Measurements from ENCODE around the gene SLC22A5. TPM values are rescaled to one million over a fixed set of nuclear protein-coding genes. Genes with fewer than 3 reads are reported as not detected.
A peak's percentile ranks its signal among the peaks of the same experiment; 100 is the strongest.

SLC22A5 gene
- total and polyA plus RNA-seq, 7 experiments from 2014 or later, result 1.8 to 10.8 (median 6.9) TPM

GRCh38 chr5:132327252-132327955 is 42.1 kb upstream of the SLC22A5 start:
- Histone ChIP-seq H3K4me1 (ENCODE audit: control insufficient read depth in 2 of 2, insufficient read depth in 2 of 2, low read length in 2 of 2) (no peaks in the 10 kb centered on the region), H3K27me3 (ENCODE audit: control insufficient read depth in 2 of 2, insufficient read depth in 2 of 2, low read length in 2 of 2) (no peaks in the 10 kb centered on the region), H3K4me3 (ENCODE audit: low read length) (no peak overlapping the region), H3K27ac (ENCODE audit: low read depth, low read length) (no peak overlapping the region), H3K36me3 (ENCODE audit: control insufficient read depth in 2 of 3, insufficient read depth in 3 of 3, low read length in 3 of 3) (no peaks in the 10 kb centered on the region), H3K9me3 (ENCODE audit: control insufficient read depth in 2 of 3, low read length in 3 of 3) (no peaks in the 10 kb centered on the region)
- H3K27me3 Mint-ChIP-seq, result no peaks in the 10 kb centered on the region
- peaks cover 0 to 32% (median 12%) of the 10 kb centered on the region in 5 donors for H3K36me3 Mint-ChIP-seq
- H3K27ac Mint-ChIP-seq, result no peak overlapping the region
- CTCF ChIA-PET, result no interaction called here
- POLR2A ChIA-PET, result no interaction called here
- H3K4me1 Mint-ChIP-seq, result no peaks in the 10 kb centered on the region
- DNase-seq (no peak), ATAC-seq (no peak)
- no peak overlapping the region for H3K4me3 Mint-ChIP-seq
- H3K9me3 Mint-ChIP-seq, result no peaks in the 10 kb centered on the region
- intact Hi-C loops (cut with micrococcal nuclease), result no loop called here

DNA sequence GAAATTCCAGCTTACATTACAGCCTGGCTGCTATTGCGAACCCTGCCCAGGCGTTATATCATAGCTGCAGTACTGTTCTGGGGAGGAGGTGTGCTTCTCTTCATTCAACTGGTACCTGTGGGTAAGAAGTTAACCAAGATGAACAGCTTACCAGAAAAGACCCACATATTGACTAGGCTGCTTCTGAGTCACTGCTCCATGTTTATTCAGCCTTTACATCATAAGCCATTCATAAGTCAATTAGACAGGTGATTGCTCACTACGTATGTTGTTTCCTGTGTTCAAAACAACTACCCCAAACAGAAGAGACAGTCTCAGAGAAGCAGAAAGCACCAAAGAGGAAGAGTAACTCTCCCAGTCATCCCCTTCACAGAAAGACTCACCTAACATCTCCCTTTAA is 34.7 kb upstream of the SLC22A5 start:
- H3K4me1 ChIP-seq (ENCODE audit: control insufficient read depth in 2 of 2, insufficient read depth in 2 of 2, low read length in 2 of 2), result no peaks in the 10 kb centered on the region
- H3K27me3 ChIP-seq (ENCODE audit: control insufficient read depth in 2 of 2, insufficient read depth in 2 of 2, low read length in 2 of 2), result no peaks in the 10 kb centered on the region
- no peaks in the 10 kb centered on the region for H3K27me3 Mint-ChIP-seq
- H3K4me3 ChIP-seq (ENCODE audit: low read length), result no peak overlapping the region
- no peak overlapping the region for H3K27ac ChIP-seq (ENCODE audit: low read depth, low read length)
- H3K36me3 Mint-ChIP-seq, result peaks cover 0 to 29% (median 4%) of the 10 kb centered on the region in 5 donors
- peaks cover 0 to 6% (median 0%) of the 10 kb centered on the region in 7 donors for H3K4me1 Mint-ChIP-seq
- no peaks in the 10 kb centered on the region for H3K9me3 ChIP-seq (ENCODE audit: control insufficient read depth in 2 of 3, low read length in 3 of 3)
- DNase-seq, result peak in 1 of 9 donors; percentile 4
- H3K36me3 ChIP-seq (ENCODE audit: control insufficient read depth in 2 of 3, insufficient read depth in 3 of 3, low read length in 3 of 3), result no peaks in the 10 kb centered on the region
- intact Hi-C loops (cut with micrococcal nuclease), result no loop called here
- no peak overlapping the region for H3K4me3 Mint-ChIP-seq
- ChIA-PET POLR2A (no interaction called here), CTCF (interaction anchor here (0.6 kb wide), 1 partner anchor 10 kb away, joined by 4 read pairs; no protein-coding TSS in a partner anchor)
- H3K9me3 Mint-ChIP-seq, result peaks cover 0 to 1% (median 0%) of the 10 kb centered on the region in 11 donors
- H3K27ac Mint-ChIP-seq, result peak overlapping the region in 1 of 9 donors; percentile 16
- peak; percentile 20 for ATAC-seq

DNA sequence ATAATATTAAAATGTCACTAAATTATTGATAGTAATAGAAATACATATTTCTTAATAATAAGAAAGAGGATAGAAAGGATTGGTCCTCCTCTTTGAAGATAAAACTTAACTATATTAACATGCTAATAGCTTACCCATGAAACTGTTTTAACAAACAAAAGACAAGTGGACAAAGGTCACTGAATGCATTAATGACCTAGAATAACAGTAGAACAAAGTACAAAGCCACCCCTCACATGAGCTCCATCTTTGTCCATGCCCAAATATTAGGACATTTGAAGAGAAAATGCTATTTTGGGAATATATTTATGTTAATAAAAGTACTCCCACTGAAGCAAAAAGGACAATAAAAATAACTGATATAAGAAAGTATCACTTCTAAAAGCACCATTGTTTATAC is 34.1 kb upstream of the SLC22A5 start:
- Mint-ChIP-seq H3K4me1 (peaks cover 0 to 6% (median 0%) of the 10 kb centered on the region in 7 donors), H3K27ac (no peak overlapping the region), H3K36me3 (peaks cover 0 to 31% (median 5%) of the 10 kb centered on the region in 5 donors), H3K27me3 (no peaks in the 10 kb centered on the region), H3K9me3 (peaks cover 0 to 1% (median 0%) of the 10 kb centered on the region in 11 donors), H3K4me3 (no peak overlapping the region)
- no peak overlapping the region for H3K27ac ChIP-seq (ENCODE audit: low read depth, low read length)
- H3K4me1 ChIP-seq (ENCODE audit: control insufficient read depth in 2 of 2, insufficient read depth in 2 of 2, low read length in 2 of 2), result no peaks in the 10 kb centered on the region
- ChIA-PET POLR2A (no interaction called here), CTCF (interaction anchor here (0.6 kb wide), 1 partner anchor 9 kb away, joined by 4 read pairs; no protein-coding TSS in a partner anchor)
- no peaks in the 10 kb centered on the region for H3K27me3 ChIP-seq (ENCODE audit: control insufficient read depth in 2 of 2, insufficient read depth in 2 of 2, low read length in 2 of 2)
- no peaks in the 10 kb centered on the region for H3K36me3 ChIP-seq (ENCODE audit: control insufficient read depth in 2 of 3, insufficient read depth in 3 of 3, low read length in 3 of 3)
- no peak overlapping the region for H3K4me3 ChIP-seq (ENCODE audit: low read length)
- ATAC-seq, result no peak
- H3K9me3 ChIP-seq (ENCODE audit: control insufficient read depth in 2 of 3, low read length in 3 of 3), result no peaks in the 10 kb centered on the region
- no peak for DNase-seq
- intact Hi-C loops (cut with micrococcal nuclease), result no loop called here

DNA sequence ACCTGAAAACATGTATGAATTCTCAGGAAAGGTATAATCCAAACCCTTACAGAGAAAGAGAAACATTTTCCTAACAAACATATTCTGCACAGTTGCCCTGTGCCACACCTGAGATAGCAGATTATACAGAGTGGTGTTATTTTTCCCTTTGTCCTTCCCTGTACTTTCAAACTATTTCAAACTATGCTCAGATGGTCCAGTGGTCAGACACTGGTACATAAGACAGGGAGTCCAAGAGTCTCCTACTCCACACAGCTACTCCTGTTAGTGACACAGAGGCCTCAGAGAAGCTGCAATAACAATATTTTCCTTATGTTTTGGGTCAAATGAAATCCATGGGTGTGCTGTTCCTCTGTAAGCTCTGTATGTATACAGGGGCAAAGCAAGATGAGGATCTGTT is 30.0 kb upstream of the SLC22A5 start:
- ChIA-PET POLR2A (no interaction called here), CTCF (interaction anchor here (1.5 kb wide), 1 partner anchor 19 kb away, joined by 3 read pairs; no protein-coding TSS in a partner anchor)
- no peaks in the 10 kb centered on the region for H3K9me3 ChIP-seq (ENCODE audit: control insufficient read depth in 2 of 3, low read length in 3 of 3)
- no peaks in the 10 kb centered on the region for H3K36me3 ChIP-seq (ENCODE audit: control insufficient read depth in 2 of 3, insufficient read depth in 3 of 3, low read length in 3 of 3)
- DNase-seq (no peak), ATAC-seq (no peak)
- H3K36me3 Mint-ChIP-seq, result peaks cover 0 to 27% (median 7%) of the 10 kb centered on the region in 5 donors
- intact Hi-C loops (cut with micrococcal nuclease), result no loop called here
- no peak overlapping the region for H3K4me3 ChIP-seq (ENCODE audit: low read length)
- peaks cover 0 to 1% (median 0%) of the 10 kb centered on the region in 5 donors for H3K27me3 Mint-ChIP-seq
- H3K4me1 ChIP-seq (ENCODE audit: control insufficient read depth in 2 of 2, insufficient read depth in 2 of 2, low read length in 2 of 2), result no peaks in the 10 kb centered on the region
- no peak overlapping the region for H3K4me3 Mint-ChIP-seq
- H3K4me1 Mint-ChIP-seq, result peaks cover 0 to 6% (median 0%) of the 10 kb centered on the region in 7 donors
- no peak overlapping the region for H3K27ac ChIP-seq (ENCODE audit: low read depth, low read length)
- H3K27ac Mint-ChIP-seq, result no peak overlapping the region
- peaks cover 0 to 1% (median 0%) of the 10 kb centered on the region in 11 donors for H3K9me3 Mint-ChIP-seq
- H3K27me3 ChIP-seq (ENCODE audit: control insufficient read depth in 2 of 2, insufficient read depth in 2 of 2, low read length in 2 of 2), result no peaks in the 10 kb centered on the region

- H3K36me3 Mint-ChIP-seq, result peaks cover 0 to 33% (median 13%) of the 10 kb centered on the region in 5 donors
- H3K9me3 Mint-ChIP-seq, result peaks cover 0 to 8% (median 1%) of the 10 kb centered on the region in 11 donors
- no peak for ATAC-seq
- H3K27me3 ChIP-seq (ENCODE audit: control insufficient read depth in 2 of 2, insufficient read depth in 2 of 2, low read length in 2 of 2), result no peaks in the 10 kb centered on the region
- H3K4me3 ChIP-seq (ENCODE audit: low read length), result no peak overlapping the region
- no peak overlapping the region for H3K4me3 Mint-ChIP-seq
- POLR2A ChIA-PET, result no interaction called here
- intact Hi-C loops (cut with micrococcal nuclease), result no loop called here
- H3K4me1 ChIP-seq (ENCODE audit: control insufficient read depth in 2 of 2, insufficient read depth in 2 of 2, low read length in 2 of 2), result no peaks in the 10 kb centered on the region
- peaks cover 0 to 6% (median 0%) of the 10 kb centered on the region in 7 donors for H3K4me1 Mint-ChIP-seq
- H3K27me3 Mint-ChIP-seq, result peaks cover 0 to 6% (median 0%) of the 10 kb centered on the region in 5 donors
- no peaks in the 10 kb centered on the region for H3K9me3 ChIP-seq (ENCODE audit: control insufficient read depth in 2 of 3, low read length in 3 of 3)
- CTCF ChIA-PET, result no interaction called here
- no peaks in the 10 kb centered on the region for H3K36me3 ChIP-seq (ENCODE audit: control insufficient read depth in 2 of 3, insufficient read depth in 3 of 3, low read length in 3 of 3)
- no peak for DNase-seq
- no peak overlapping the region for H3K27ac ChIP-seq (ENCODE audit: low read depth, low read length)
- H3K27ac Mint-ChIP-seq, result no peak overlapping the region
Measured at GRCh38 chr5:132342291-132343180, 27.0 kb upstream of the SLC22A5 start.

DNA sequence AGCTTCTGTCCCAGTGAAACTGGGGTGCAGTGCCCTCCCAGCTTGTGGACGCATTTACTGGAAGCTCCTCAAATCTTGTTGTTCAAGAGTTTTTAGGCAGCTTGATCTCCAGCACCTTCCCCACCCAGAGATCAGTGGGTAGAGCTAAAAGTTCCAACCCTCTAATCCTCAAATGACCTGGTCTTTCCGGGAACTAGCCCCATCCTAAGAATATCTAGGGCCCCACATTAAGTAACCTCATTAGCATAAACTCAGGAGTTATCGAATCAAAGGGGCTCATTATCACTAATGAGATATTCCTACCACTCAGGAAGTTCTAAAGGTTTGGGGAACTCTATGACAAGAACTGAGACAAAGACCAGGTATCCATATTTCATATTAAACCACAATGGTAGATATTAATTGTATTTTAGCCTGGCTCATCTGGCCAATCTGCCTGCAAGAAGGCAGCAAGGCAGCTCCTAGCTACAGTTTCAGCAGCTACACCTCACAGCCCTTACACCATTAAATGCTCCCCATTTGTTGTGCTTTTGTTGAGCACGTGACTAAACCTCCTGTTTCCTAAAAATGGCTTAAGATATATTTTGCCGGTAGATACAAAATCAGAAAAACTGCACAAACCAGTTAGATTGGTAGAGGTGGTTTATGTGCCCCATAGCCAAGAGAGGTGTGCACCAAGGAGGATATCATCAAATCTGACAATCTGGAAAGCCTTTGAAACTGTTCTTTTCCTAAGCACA is 24.6 kb upstream of the SLC22A5 start:
- POLR2A ChIA-PET, result no interaction called here
- no peak overlapping the region for H3K4me3 Mint-ChIP-seq

More for the DNA sequence above, 24.6 kb upstream of the SLC22A5 start:
- ATAC-seq (no peak), DNase-seq (no peak)
- Histone ChIP-seq H3K9me3 (ENCODE audit: control insufficient read depth in 2 of 3, low read length in 3 of 3) (no peaks in the 10 kb centered on the region), H3K4me3 (ENCODE audit: low read length) (no peak overlapping the region), H3K27me3 (ENCODE audit: control insufficient read depth in 2 of 2, insufficient read depth in 2 of 2, low read length in 2 of 2) (no peaks in the 10 kb centered on the region), H3K27ac (ENCODE audit: low read depth, low read length) (no peak overlapping the region), H3K36me3 (ENCODE audit: control insufficient read depth in 2 of 3, insufficient read depth in 3 of 3, low read length in 3 of 3) (peaks cover 0 to 5% (median 0%) of the 10 kb centered on the region in 3 experiments), H3K4me1 (ENCODE audit: control insufficient read depth in 2 of 2, insufficient read depth in 2 of 2, low read length in 2 of 2) (no peaks in the 10 kb centered on the region)
- Mint-ChIP-seq H3K36me3 (peaks cover 1 to 35% (median 24%) of the 10 kb centered on the region in 5 donors), H3K4me1 (peaks cover 0 to 6% (median 0%) of the 10 kb centered on the region in 7 donors), H3K9me3 (peaks cover 0 to 12% (median 3%) of the 10 kb centered on the region in 11 donors), H3K27ac (no peak overlapping the region), H3K27me3 (peaks cover 0 to 7% (median 0%) of the 10 kb centered on the region in 5 donors)
- CTCF ChIA-PET, result interaction anchor here (0.6 kb wide), 2 partner anchors 10 to 587 kb away, joined by 4 read pairs; no protein-coding TSS in a partner anchor
- intact Hi-C loops (cut with micrococcal nuclease), result no loop called here

Data from naive thymus-derived CD4-positive, alpha-beta T cell (primary cell).